HUES48 (cell line): ENCODE measurements around the gene CARD8.

Source experiments
- H3K27ac ChIP-seq: one replicate; pipeline ENCODE4 v1.7.0; 2013; ENCODE audit warnings: low read depth, low read length, inconsistent platforms
- H3K27me3 ChIP-seq: 2 replicates; pipeline ENCODE4 v1.6.1; 2013; ENCODE audit warnings: mild to moderate bottlenecking, low read length; ENCODE audit not compliant: control insufficient read depth, insufficient read depth
- H3K36me3 ChIP-seq: 2 replicates; pipeline ENCODE4 v1.6.1; 2013; ENCODE audit warnings: low read length; ENCODE audit not compliant: control insufficient read depth, insufficient read depth
- H3K4me1 ChIP-seq: 2 replicates; pipeline ENCODE4 v1.6.1; 2013; ENCODE audit warnings: mild to moderate bottlenecking, low read length; ENCODE audit not compliant: control insufficient read depth, insufficient read depth
- H3K4me3 ChIP-seq: 2 replicates; pipeline ENCODE4 v1.5.1; 2013; ENCODE audit warnings: mild to moderate bottlenecking, low read depth, low read length
- H3K9ac ChIP-seq: 2 replicates; pipeline ENCODE4 v1.6.1; 2013; ENCODE audit warnings: mild to moderate bottlenecking, low read depth, low read length, moderate library complexity
- H3K9me3 ChIP-seq: 2 replicates; pipeline ENCODE4 v1.6.1; 2013; ENCODE audit warnings: low read length; ENCODE audit not compliant: control insufficient read depth, insufficient read depth

CARD8 gene

GRCh38 chr19:48170817-48171347 lies 84.8 kb downstream of the CARD8 start:
- Histone ChIP-seq H3K27me3 (no peaks in the 10 kb centered on the region), H3K9me3 (no peaks in the 10 kb centered on the region), H3K27ac (peak overlapping the region; percentile 97), H3K4me1 (peaks cover 5% of the 10 kb centered on the region; the same call in 1 of the 2 replicates), H3K36me3 (peaks cover 25% of the 10 kb centered on the region), H3K4me3 (peak overlapping the region; percentile 98), H3K9ac (peak overlapping the region; percentile 71)

DNA sequence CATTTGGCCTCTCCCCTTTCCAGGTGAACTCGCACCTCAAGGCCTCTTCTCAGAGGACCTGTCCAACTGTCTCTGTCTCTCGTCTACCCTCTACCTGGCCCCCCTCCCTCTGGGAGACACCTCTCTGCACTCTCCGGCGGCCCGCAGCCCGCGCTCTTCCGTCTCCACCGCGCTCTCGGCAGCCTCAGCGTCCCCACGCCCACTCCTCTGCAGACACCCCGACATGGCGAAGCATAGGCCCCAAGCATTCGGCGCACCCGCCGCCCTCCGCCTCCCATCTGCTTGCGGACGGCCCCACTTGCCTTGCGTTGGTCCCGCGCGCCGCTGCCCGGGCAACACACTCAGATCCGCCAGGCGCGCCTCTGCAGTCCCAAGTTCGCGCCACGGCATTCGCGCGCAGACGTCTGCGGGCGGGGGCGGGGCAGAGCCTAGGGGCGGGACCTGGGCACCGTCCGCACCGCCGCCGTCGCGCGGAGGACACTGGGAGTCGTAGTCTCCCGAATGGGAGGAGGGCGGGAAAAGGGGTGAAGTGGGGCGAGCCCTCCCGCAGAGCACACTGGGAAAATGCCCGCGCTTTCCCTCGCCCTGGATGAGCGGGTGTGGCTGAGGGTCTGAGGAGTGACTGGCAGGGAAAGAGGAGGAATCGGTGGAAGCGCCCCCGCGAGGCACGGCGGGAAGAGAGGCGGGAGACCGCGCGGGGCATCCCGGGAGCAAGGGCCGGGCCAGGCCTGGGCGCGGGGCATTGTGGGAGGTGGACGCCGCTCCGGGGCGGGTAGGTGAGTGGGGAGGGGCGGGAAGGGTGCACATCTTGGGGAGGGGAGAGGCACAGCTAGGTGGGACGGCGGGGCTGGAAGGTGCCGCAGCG lies 85.5 kb downstream of the CARD8 start, which contains the start of the genes LIG1 and ZSWIM9:
TSS of gene LIG1 (minus strand) at position 406 of the 865 bp plus-strand sequence. CDS start 4,778 bp downstream, outside the sequence.
TSS of gene ZSWIM9 (plus strand) at position 742 of the 865 bp plus-strand sequence. CDS start 1,123 bp downstream, outside the sequence.
- H3K9ac ChIP-seq = peak within 1 kb of the TSS; percentile 95
- peaks cover 5% of the 10 kb centered on the region; the same call in 1 of the 2 replicates for H3K4me1 ChIP-seq
- peaks cover 23% of the 10 kb centered on the region for H3K36me3 ChIP-seq
- no peaks in the 10 kb centered on the region for H3K27me3 ChIP-seq
- peak within 1 kb of the TSS; percentile 98 for H3K4me3 ChIP-seq
- peak within 1 kb of the TSS; percentile 97 for H3K27ac ChIP-seq
- no peaks in the 10 kb centered on the region for H3K9me3 ChIP-seq

- H3K9me3 ChIP-seq = no peaks in the 10 kb centered on the region
- peak overlapping the region; percentile 97 for H3K27ac ChIP-seq
- H3K27me3 ChIP-seq = no peaks in the 10 kb centered on the region
- no peak overlapping the region; the same call in 1 of the 2 replicates for H3K9ac ChIP-seq
- H3K36me3 ChIP-seq = peaks cover 23% of the 10 kb centered on the region
- H3K4me3 ChIP-seq = peak overlapping the region; percentile 98
- H3K4me1 ChIP-seq = peaks cover 5% of the 10 kb centered on the region; the same call in 1 of the 2 replicates
Observed at GRCh38 chr19:48169578-48169938, 86.2 kb downstream of the CARD8 start.

- H3K27ac ChIP-seq = no peak overlapping the region
- no peak overlapping the region for H3K4me3 ChIP-seq
- no peak overlapping the region for H3K9ac ChIP-seq
- H3K9me3 ChIP-seq = no peaks in the 10 kb centered on the region
- no peaks in the 10 kb centered on the region for H3K27me3 ChIP-seq
- H3K36me3 ChIP-seq = peaks cover 22% of the 10 kb centered on the region
- peaks cover 5% of the 10 kb centered on the region; the same call in 1 of the 2 replicates for H3K4me1 ChIP-seq
Observed at GRCh38 chr19:48168689-48169088, 87.0 kb downstream of the CARD8 start.

DNA sequence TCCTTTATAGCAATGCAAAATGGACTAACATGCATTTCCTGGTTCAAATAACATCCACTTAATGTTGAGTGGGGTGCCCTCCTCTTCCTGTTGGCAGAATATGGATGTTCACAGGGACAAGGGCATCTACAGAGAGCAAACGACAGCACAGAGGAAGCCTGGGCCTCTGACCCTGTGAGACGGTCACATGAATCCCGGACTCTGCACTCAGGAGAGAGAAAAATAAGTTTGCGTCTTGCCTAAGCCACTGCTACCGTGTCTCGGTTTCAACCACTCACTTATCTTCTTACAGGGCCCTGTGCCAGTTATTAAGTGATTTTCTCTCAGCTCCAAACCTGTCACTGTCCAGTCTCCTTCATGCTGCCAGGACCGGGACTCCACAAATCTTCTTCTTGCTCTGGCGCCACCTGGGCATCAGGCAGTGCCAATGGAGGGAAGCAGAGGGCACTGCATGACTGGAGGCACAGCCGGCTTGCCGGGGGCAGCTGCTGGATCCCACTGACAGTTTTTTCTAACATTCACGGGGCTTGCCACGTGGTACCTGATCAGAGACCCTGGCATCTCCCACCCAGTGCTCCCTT lies 97.4 kb downstream of the CARD8 start:
- H3K4me1 ChIP-seq = no peaks in the 10 kb centered on the region
- H3K9ac ChIP-seq = no peak overlapping the region
- H3K27ac ChIP-seq = no peak overlapping the region
- H3K36me3 ChIP-seq = peaks cover 74% of the 10 kb centered on the region
- H3K27me3 ChIP-seq = no peaks in the 10 kb centered on the region
- no peaks in the 10 kb centered on the region for H3K9me3 ChIP-seq
- no peak overlapping the region for H3K4me3 ChIP-seq
